OCI-M2 (cell line): ENCODE data around the gene SMYD4.

Experiments
- DNase-seq: peaks from one replicate; lab custom pipeline; 2025; ENCODE audit not compliant: unreplicated experiment; lab: John Stamatoyannopoulos, UW

The SMYD4 gene

GRCh38 chr17:1732241-1732832 lies 97.4 kb downstream of the SMYD4 start:
- no peak for DNase-seq

GRCh38 chr17:1731194-1731506 lies 98.6 kb downstream of the SMYD4 start:
- no peak for DNase-seq

- DNase-seq = no peak
Measured at GRCh38 chr17:1730326-1731193, 99.1 kb downstream of the SMYD4 start.

- DNase-seq = no peak
Measured at GRCh38 chr17:1729966-1730325, 99.8 kb downstream of the SMYD4 start.
